HepG2 (cell line): ENCODE results near the gene CAMK2G. TPM values are rescaled to one million over a fixed set of nuclear protein-coding genes. Genes with fewer than 3 reads are reported as not detected.

Source experiments
- ATAC-seq: fragments of 200-7000 bp; cut with Tn5 transposase; 3 replicates; pipeline ENCODE4 v1.9.1; 2020; ENCODE audit warnings: mild to moderate bottlenecking, moderate library complexity
- BruUV-seq: library from RNA; stranded (reverse); fragments of 400-500 nt; replicated peaks from 2 replicates; lab custom pipeline; 2021; lab: Mats Ljungman, UMichigan
- CTCF ChIA-PET: fragments of 300-600 bp; formaldehyde crosslinking; extraction: SDS; loops from one replicate; lab custom pipeline; 2021; ENCODE audit warnings: low total read pairs, inconsistent platforms, low intra/inter-chr PET ratio; lab: Yijun Ruan, JAX
- POLR2A ChIA-PET: fragments of 350-600 bp; sonication (Branson Sonifier 250); formaldehyde crosslinking; loops from one replicate; lab custom pipeline; 2020; ENCODE audit warnings: antibody characterized with exemption, inconsistent platforms; lab: Yijun Ruan, JAX
- DNase-seq: peaks from one replicate; pipeline ENCODE4 v3.0.0-alpha.2; 2015; ENCODE audit warnings: low spot score
- FAIRE-seq: peaks from 3 replicates; lab custom pipeline; 2011; peaks lifted over from hg19 to GRCh38; lab: Jason Lieb, UNC
- H2AFZ ChIP-seq: one replicate; pipeline ENCODE4 v1.6.1; 2011; ENCODE audit warnings: low read length, inconsistent platforms
- H3K27ac ChIP-seq: fragments of 300-600 bp; 3 replicates; pipeline ENCODE4 v1.8.0; 2011; ENCODE audit warnings: mixed run types, mild to moderate bottlenecking, mixed read lengths, low read length, inconsistent platforms; ENCODE audit not compliant: insufficient read depth; ENCODE audit errors: extremely low read length
- H3K27me3 ChIP-seq, 2 experiments: fragments of 200-600 bp in 1 of 2; 2 replicates in 1 of 2; 3 replicates in 1 of 2; pipeline versions ENCODE4 v1.6.0 to v1.8.0; 2011; ENCODE audit warnings: low read length in 2 of 2, mild to moderate bottlenecking in 2 of 2, moderate library complexity in 2 of 2, inconsistent platforms in 1 of 2; ENCODE audit not compliant: insufficient read depth in 2 of 2, control insufficient read depth in 1 of 2
- H3K36me3 ChIP-seq, 2 experiments: fragments of 200-600 bp in 1 of 2; replicated peaks in 1 of 2; 2 replicates in 1 of 2; 3 replicates in 1 of 2; pipeline versions ENCODE4 v1.5.1 to v1.8.0; 2011; ENCODE audit warnings: low read length in 2 of 2, inconsistent platforms in 1 of 2; ENCODE audit not compliant: insufficient read depth in 2 of 2, control insufficient read depth in 1 of 2
- H3K4me1 ChIP-seq: 2 replicates; pipeline ENCODE4 v1.5.1; 2012; ENCODE audit warnings: low read length, inconsistent platforms; ENCODE audit not compliant: insufficient read depth
- H3K4me2 ChIP-seq: 2 replicates; pipeline ENCODE4 v1.6.0; 2011; ENCODE audit warnings: low read depth, low read length, inconsistent platforms
- H3K4me3 ChIP-seq, 3 experiments: fragments of 200-600 bp in 1 of 3; sonication (generic), shearing (Covaris generic) in 1 of 3; replicated peaks in 1 of 3; 2 replicates each; pipeline ENCODE4 v1.5.1; 2011 to 2016; ENCODE audit warnings: low read length in 3 of 3, inconsistent platforms in 2 of 3, low read depth in 2 of 3, mild to moderate bottlenecking in 2 of 3, control low read depth in 1 of 3, mixed read lengths in 1 of 3; ENCODE audit not compliant: insufficient read depth in 1 of 3
- H3K79me2 ChIP-seq: one replicate; pipeline ENCODE4 v1.6.1; 2011; ENCODE audit warnings: low read length, inconsistent platforms; ENCODE audit not compliant: insufficient read depth
- H3K9ac ChIP-seq: 2 replicates; pipeline ENCODE4 v1.6.0; 2011; ENCODE audit warnings: mild to moderate bottlenecking, low read depth, low read length, inconsistent platforms; ENCODE audit not compliant: insufficient read depth
- H3K9me3 ChIP-seq: 2 replicates; pipeline ENCODE4 v1.5.1; 2012; ENCODE audit warnings: mild to moderate bottlenecking, low read length
- H4K20me1 ChIP-seq: 2 replicates; pipeline ENCODE4 v1.6.0; 2011; ENCODE audit warnings: inconsistent platforms, mild to moderate bottlenecking, low read length, moderate library complexity; ENCODE audit not compliant: insufficient read depth
- ERF ChIP-seq: IDR thresholded peaks from 2 replicates; pipeline ENCODE4 v1.6.1; 2018; ENCODE audit warnings: missing biosample characterization, missing genetic modification reagents
- FUBP1 ChIP-seq: sonication (generic); formaldehyde crosslinking; IDR thresholded peaks from 2 replicates; pipeline ENCODE4 v1.5.1; 2020; ENCODE audit warnings: missing genetic modification reagents, mild to moderate bottlenecking, borderline replicate concordance
- GPN1 ChIP-seq: sonication (generic); formaldehyde crosslinking; IDR thresholded peaks from 2 replicates; pipeline ENCODE4 v1.5.1; 2020; ENCODE audit warnings: missing genetic modification reagents, borderline replicate concordance
- HNRNPK ChIP-seq: fragments of 200-400 bp; formaldehyde crosslinking; IDR thresholded peaks from 2 replicates; pipeline ENCODE4 v1.6.1; 2018; ENCODE audit warnings: low read length, low read depth, moderate library complexity, mild to moderate bottlenecking; ENCODE audit not compliant: poor library complexity, severe bottlenecking
- MYC ChIP-seq: sonication (generic); formaldehyde crosslinking; IDR thresholded peaks from 2 replicates; pipeline ENCODE4 v1.9.0; 2021; ENCODE audit warnings: missing genetic modification reagents, borderline replicate concordance
- PHB2 ChIP-seq: fragments of 450-650 bp; IDR thresholded peaks from 2 replicates; pipeline ENCODE4 v1.6.1; 2018; ENCODE audit not compliant: partially characterized antibody
- TEAD2 ChIP-seq: sonication (generic); formaldehyde crosslinking; IDR thresholded peaks from 2 replicates; pipeline ENCODE4 v1.9.0; 2021; ENCODE audit warnings: missing genetic modification reagents
- ZFP90 ChIP-seq: sonication (generic); formaldehyde crosslinking; IDR thresholded peaks from 2 replicates; pipeline ENCODE4 v1.8.0; 2022; ENCODE audit warnings: missing genetic modification reagents, mild to moderate bottlenecking, inconsistent platforms, borderline replicate concordance
- ZKSCAN8 ChIP-seq: IDR thresholded peaks from 2 replicates; pipeline ENCODE4 v1.6.1; 2016; ENCODE audit warnings: borderline replicate concordance, missing genetic modification reagents, missing compliant biosample characterization
- ZNF225 ChIP-seq: sonication (generic); formaldehyde crosslinking; IDR thresholded peaks from 2 replicates; pipeline ENCODE4 v1.4.0; 2020; ENCODE audit warnings: mild to moderate bottlenecking, missing genetic modification reagents
- ZNF276 ChIP-seq: sonication (generic); formaldehyde crosslinking; IDR thresholded peaks from 2 replicates; pipeline ENCODE4 v1.4.0; 2020; ENCODE audit warnings: mild to moderate bottlenecking, low read depth, missing genetic modification reagents
- ZNF557 ChIP-seq: sonication (generic); formaldehyde crosslinking; IDR thresholded peaks from 2 replicates; pipeline ENCODE4 v1.4.0; 2020; ENCODE audit warnings: missing genetic modification reagents
- ZNF605 ChIP-seq: sonication (generic); formaldehyde crosslinking; IDR thresholded peaks from 2 replicates; pipeline ENCODE4 v1.8.0; 2022; ENCODE audit warnings: mild to moderate bottlenecking, missing genetic modification reagents
- WGBS: methylation state at CpG from one replicate; pipeline ENCODE4 v1.1.6; 2017; ENCODE audit warnings: low lambda C conversion rate; 5-methylcytosine and 5-hydroxymethylcytosine counted together
- in situ Hi-C: cut with HindIII; loops from 2 replicates; pipeline ENCODE4 v1.10.0; 2017; ENCODE audit warnings: low pct_unique_long_range_greater_than_20kb; ENCODE audit not compliant: extremely low pct_ligation_motif_present
- intact Hi-C: fragments of 100-400 bp; cut with micrococcal nuclease; formaldehyde crosslinking; loops from one replicate; pipeline ENCODE4 v1.10.0; 2022; ENCODE audit not compliant: unreplicated experiment
- polyA plus RNA-seq, 8 experiments: library from polyadenylated mRNA; depleted of rRNA in 3 of 8; stranded (reverse) in 7 of 8; unstranded in 1 of 8; fragments of >200 nt; fragmentation: Illumina TruSeq in 4 of 8; extraction: Trizol in 4 of 8; gene quantifications; 2 replicates each; pipeline versions ENCODE4 v1.2.1 to v1.2.3, GENCODE V29; 2011 to 2016; ENCODE audit warnings: low read depth in 4 of 8, missing spikeins in 1 of 8, mixed read lengths in 1 of 8; ENCODE audit not compliant: insufficient read depth in 1 of 8
- total RNA-seq, 5 experiments: library from RNA; depleted of rRNA; stranded (reverse); fragments of >200 nt; fragmentation: Illumina TruSeq; extraction: Trizol; gene quantifications; 2 replicates each; pipeline ENCODE4 v1.2.3, GENCODE V29; 2016; ENCODE audit warnings: low read depth in 1 of 5
- TF ChIP-seq, protein P1 (sequence below): sonication (generic); formaldehyde crosslinking; IDR thresholded peaks from 2 replicates; pipeline ENCODE4 v1.9.0; 2021; ENCODE audit warnings: mild to moderate bottlenecking, missing genetic modification reagents

CAMK2G gene
- total and polyA plus RNA-seq, 2 of the 13 experiments (the other 11 are each of a cell fraction or from before 2014, with no cell fraction given): 15.9 to 18.8 TPM

- TF ChIP-seq ZKSCAN8 (CRISPR knock-in tag): no peak
- TF ChIP-seq, protein P1, sequence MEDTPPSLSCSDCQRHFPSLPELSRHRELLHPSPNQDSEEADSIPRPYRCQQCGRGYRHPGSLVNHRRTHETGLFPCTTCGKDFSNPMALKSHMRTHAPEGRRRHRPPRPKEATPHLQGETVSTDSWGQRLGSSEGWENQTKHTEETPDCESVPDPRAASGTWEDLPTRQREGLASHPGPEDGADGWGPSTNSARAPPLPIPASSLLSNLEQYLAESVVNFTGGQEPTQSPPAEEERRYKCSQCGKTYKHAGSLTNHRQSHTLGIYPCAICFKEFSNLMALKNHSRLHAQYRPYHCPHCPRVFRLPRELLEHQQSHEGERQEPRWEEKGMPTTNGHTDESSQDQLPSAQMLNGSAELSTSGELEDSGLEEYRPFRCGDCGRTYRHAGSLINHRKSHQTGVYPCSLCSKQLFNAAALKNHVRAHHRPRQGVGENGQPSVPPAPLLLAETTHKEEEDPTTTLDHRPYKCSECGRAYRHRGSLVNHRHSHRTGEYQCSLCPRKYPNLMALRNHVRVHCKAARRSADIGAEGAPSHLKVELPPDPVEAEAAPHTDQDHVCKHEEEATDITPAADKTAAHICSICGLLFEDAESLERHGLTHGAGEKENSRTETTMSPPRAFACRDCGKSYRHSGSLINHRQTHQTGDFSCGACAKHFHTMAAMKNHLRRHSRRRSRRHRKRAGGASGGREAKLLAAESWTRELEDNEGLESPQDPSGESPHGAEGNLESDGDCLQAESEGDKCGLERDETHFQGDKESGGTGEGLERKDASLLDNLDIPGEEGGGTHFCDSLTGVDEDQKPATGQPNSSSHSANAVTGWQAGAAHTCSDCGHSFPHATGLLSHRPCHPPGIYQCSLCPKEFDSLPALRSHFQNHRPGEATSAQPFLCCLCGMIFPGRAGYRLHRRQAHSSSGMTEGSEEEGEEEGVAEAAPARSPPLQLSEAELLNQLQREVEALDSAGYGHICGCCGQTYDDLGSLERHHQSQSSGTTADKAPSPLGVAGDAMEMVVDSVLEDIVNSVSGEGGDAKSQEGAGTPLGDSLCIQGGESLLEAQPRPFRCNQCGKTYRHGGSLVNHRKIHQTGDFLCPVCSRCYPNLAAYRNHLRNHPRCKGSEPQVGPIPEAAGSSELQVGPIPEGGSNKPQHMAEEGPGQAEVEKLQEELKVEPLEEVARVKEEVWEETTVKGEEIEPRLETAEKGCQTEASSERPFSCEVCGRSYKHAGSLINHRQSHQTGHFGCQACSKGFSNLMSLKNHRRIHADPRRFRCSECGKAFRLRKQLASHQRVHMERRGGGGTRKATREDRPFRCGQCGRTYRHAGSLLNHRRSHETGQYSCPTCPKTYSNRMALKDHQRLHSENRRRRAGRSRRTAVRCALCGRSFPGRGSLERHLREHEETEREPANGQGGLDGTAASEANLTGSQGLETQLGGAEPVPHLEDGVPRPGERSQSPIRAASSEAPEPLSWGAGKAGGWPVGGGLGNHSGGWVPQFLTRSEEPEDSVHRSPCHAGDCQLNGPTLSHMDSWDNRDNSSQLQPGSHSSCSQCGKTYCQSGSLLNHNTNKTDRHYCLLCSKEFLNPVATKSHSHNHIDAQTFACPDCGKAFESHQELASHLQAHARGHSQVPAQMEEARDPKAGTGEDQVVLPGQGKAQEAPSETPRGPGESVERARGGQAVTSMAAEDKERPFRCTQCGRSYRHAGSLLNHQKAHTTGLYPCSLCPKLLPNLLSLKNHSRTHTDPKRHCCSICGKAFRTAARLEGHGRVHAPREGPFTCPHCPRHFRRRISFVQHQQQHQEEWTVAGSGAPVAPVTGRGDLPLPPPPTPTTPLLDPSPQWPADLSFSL (CRISPR knock-in tag): no peak
Observed at GRCh38 chr10:73901261-73901660, 26.9 kb upstream of the CAMK2G start (continued).

DNA sequence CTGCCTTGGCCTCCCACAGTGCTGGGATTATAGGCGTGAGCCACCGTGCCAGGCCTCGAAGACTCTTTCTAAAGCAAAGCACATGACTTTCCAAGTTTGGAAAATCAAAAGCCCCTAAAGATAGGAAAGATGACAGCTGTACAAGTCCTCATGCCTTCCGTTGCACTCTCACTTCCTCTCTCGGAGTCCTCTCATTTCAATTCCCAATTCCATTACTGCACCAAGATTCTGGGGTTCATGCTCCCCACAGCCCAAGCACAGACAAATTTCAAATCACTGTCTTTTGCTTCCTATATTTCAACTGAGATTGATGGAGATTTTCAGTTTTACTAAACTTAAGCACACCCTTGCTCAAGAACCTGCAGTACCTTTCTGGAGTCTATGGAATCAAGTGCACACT is 25.7 kb upstream of the CAMK2G start:
- no peaks in the 10 kb centered on the region for H3K9me3 ChIP-seq
- BruUV-seq: no TSS peak
- no peaks in the 10 kb centered on the region; a peak in 1 of 5 replicates for H3K27me3 ChIP-seq
- ChIA-PET POLR2A (no interaction called here), CTCF (no interaction called here)
- no peak overlapping the region for H3K4me2 ChIP-seq
- no peaks in the 10 kb centered on the region for H3K36me3 ChIP-seq
- FAIRE-seq (no peak), DNase-seq (no peak), ATAC-seq (no peak)
- H3K79me2 ChIP-seq: no peaks in the 10 kb centered on the region
- peaks cover 44% of the 10 kb centered on the region for H3K4me1 ChIP-seq
- H3K4me3 ChIP-seq: no peak overlapping the region
- 78% methylated on average over 5 of the region's 5 CpGs for WGBS
- H2AFZ ChIP-seq: no peak overlapping the region
- in situ Hi-C loops: no loop called here
- H4K20me1 ChIP-seq: no peaks in the 10 kb centered on the region
- no peak overlapping the region for H3K27ac ChIP-seq
- H3K9ac ChIP-seq: no peak overlapping the region
- intact Hi-C loops: no loop called here
- TF ChIP-seq TEAD2 (CRISPR knock-in tag) (no peak), GPN1 (CRISPR knock-in tag) (no peak), ZNF557 (CRISPR knock-in tag) (no peak), ERF (CRISPR knock-in tag) (no peak), ZFP90 (no peak), ZNF225 (no peak), HNRNPK (no peak), PHB2 (no peak), FUBP1 (no peak), ZNF605 (CRISPR knock-in tag) (no peak), ZNF276 (CRISPR knock-in tag) (no peak), MYC (no peak)
